ENCODE results near the gene KSR1. TPM values are rescaled to one million over a fixed set of nuclear protein-coding genes. Genes with fewer than 3 reads are reported as not detected.

Gene KSR1
- total and polyA plus RNA-seq, 2 of the 4 experiments (the other 2 are of a cell fraction): 12.5 to 21.9 TPM

- in situ Hi-C loops (cut with MboI; ENCODE audit: low sequenced_read_pairs): no loop called here
Observed at GRCh38 chr17:27419156-27419555, 37.1 kb upstream of the KSR1 start.

More at GRCh38 chr17:27419156-27419555, 37.1 kb upstream of the KSR1 start:
- Histone ChIP-seq H2AK9ac (replicated peaks; ENCODE audit: low read depth, low read length, poor library complexity) (no peak overlapping the region), H3K23ac (ENCODE audit: low read depth, low read length) (no peak overlapping the region), H4K91ac (ENCODE audit: insufficient read depth, low read depth, low read length) (no peak overlapping the region), H3K4ac (ENCODE audit: low read depth, low read length) (no peak overlapping the region), H3K27ac (ENCODE audit: insufficient read depth, low read length) (no peak overlapping the region), H4K20me1 (ENCODE audit: insufficient read depth, low read length) (no peaks in the 10 kb centered on the region; the same call in 1 of the 2 replicates), H3K9me1 (ENCODE audit: insufficient read depth, low read length) (no peaks in the 10 kb centered on the region), H3K4me1 (ENCODE audit: control insufficient read depth, insufficient read depth, low read length) (peaks cover 4% of the 10 kb centered on the region; the same call in 1 of the 2 replicates), H4K5ac (ENCODE audit: low read depth, low read length) (no peak overlapping the region), H3K14ac (replicated peaks; ENCODE audit: low read depth, low read length) (no peak overlapping the region), H3K27me3 (ENCODE audit: control insufficient read depth, insufficient read depth, low read length) (peaks cover 7% of the 10 kb centered on the region), H3K36me3 (ENCODE audit: control insufficient read depth, insufficient read depth, low read length) (no peaks in the 10 kb centered on the region), H3K4me2 (ENCODE audit: low read depth, low read length) (no peak overlapping the region), H3K4me3 (ENCODE audit: insufficient read depth, low read depth, low read length) (no peak overlapping the region), H2BK15ac (ENCODE audit: low read depth, low read length) (no peak overlapping the region), H3K9me3 (ENCODE audit: control insufficient read depth, insufficient read depth, low read length) (no peaks in the 10 kb centered on the region), H2BK20ac (ENCODE audit: low read depth, low read length) (no peak overlapping the region), H2AFZ (replicated peaks; ENCODE audit: low read length, poor library complexity) (no peak overlapping the region), H3K79me1 (ENCODE audit: low read depth in 1 of 2, low read length in 2 of 2) (no peaks in the 10 kb centered on the region), H3K9ac (ENCODE audit: low read depth, low read length) (no peak overlapping the region), H2AK5ac (ENCODE audit: low read depth, low read length) (no peak overlapping the region), H3K56ac (ENCODE audit: extremely low read depth, insufficient read depth, low read length) (no peak overlapping the region), H4K8ac (ENCODE audit: low read depth in 2 of 2, low read length in 2 of 2) (no peak overlapping the region), H2BK120ac (ENCODE audit: low read depth, low read length) (no peak overlapping the region), H3K18ac (ENCODE audit: low read depth, low read length) (no peak overlapping the region), H2BK5ac (ENCODE audit: low read depth, low read length, poor library complexity, severe bottlenecking) (no peak overlapping the region)
- no TSS peak for BruUV-seq (replicated peaks)
- dilution Hi-C loops (cut with HindIII; ENCODE audit: low sequenced_read_pairs, unreplicated experiment): no loop called here
- TF ChIP-seq RCOR1 (IDR thresholded peaks at IDR 0.05; ENCODE audit: insufficient replicate concordance, low read length) (no peak), POLR2A (IDR thresholded peaks at IDR 0.05; ENCODE audit: low read depth, low read length) (no peak), MXI1 (IDR thresholded peaks at IDR 0.05; ENCODE audit: borderline replicate concordance, low read depth, low read length) (no peak), MAZ (IDR thresholded peaks at IDR 0.05; ENCODE audit: borderline replicate concordance, low read depth, low read length) (no peak), ELK1 (IDR thresholded peaks at IDR 0.05; ENCODE audit: borderline replicate concordance, low read depth, low read length) (no peak), SMC3 (IDR thresholded peaks at IDR 0.05; ENCODE audit: low read depth, low read length) (no peak), NFE2L2 (IDR thresholded peaks at IDR 0.05; ENCODE audit: low read depth, low read length) (no peak), RAD21 (IDR thresholded peaks at IDR 0.05; ENCODE audit: low read length) (no peak), BHLHE40 (IDR thresholded peaks at IDR 0.05; ENCODE audit: low read depth, low read length) (no peak), CTCF (conservative IDR thresholded peaks at IDR 0.05; ENCODE audit: low read depth, low read length) (no peak), USF2 (IDR thresholded peaks at IDR 0.05; ENCODE audit: low read depth, low read length) (no peak), RFX5 (IDR thresholded peaks at IDR 0.05; ENCODE audit: low read depth, low read length) (no peak), FOS (IDR thresholded peaks at IDR 0.05; ENCODE audit: low read depth, low read length) (no peak), MAFK (IDR thresholded peaks at IDR 0.05; ENCODE audit: low read depth, low read length) (no peak), CHD1 (IDR thresholded peaks at IDR 0.05; ENCODE audit: low read depth, low read length) (no peak), CEBPB (IDR thresholded peaks at IDR 0.05; ENCODE audit: low read depth, low read length) (no peak)
- CTCF ChIA-PET: no interaction called here
- ATAC-seq (ENCODE audit: low read depth): no peak
- intact Hi-C loops (cut with micrococcal nuclease): no loop called here
- 100% methylated on average over 3 of the region's 4 CpGs; no CpG with 5 or more reads in 1 of the 2 experiments for WGBS, 2 experiments (ENCODE audit: extremely low coverage in 2 of 2, insufficient read length in 1 of 2)
- DNase-seq: no peak
- POLR2A ChIA-PET (ENCODE audit: unreplicated experiment): no interaction called here
